ENCODE results near the gene TFPT.
"Not testable (repeated sequence)": the region's sequence is repeated elsewhere in the genome, so short reads cannot be mapped to it uniquely, and the experiment has no call there.

Gene TFPT

DNA sequence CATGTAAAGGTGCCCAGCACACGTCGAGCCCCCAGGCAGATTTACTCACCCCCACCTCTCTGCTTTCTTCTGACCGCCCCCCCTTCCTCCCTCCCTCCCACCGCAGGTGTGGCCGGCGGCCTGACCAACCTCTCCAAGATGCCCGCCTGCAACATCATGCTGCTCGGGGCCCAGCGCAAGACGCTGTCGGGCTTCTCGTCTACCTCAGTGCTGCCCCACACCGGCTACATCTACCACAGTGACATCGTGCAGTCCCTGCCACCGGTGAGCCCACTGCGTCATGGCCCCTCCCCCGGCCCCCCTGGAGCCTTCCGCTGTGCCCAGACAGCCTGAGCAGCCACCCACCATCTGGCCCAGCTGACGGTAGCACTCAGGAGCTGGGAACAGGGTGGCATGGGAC, 8.9 kb upstream of the TFPT start:
- DNase-seq (ENCODE audit: low read depth in 2 of 2) = no peak

GRCh38 chr19:54123682-54124081, 8.2 kb upstream of the TFPT start:
- no peak for DNase-seq (ENCODE audit: low read depth in 2 of 2)

- no peak for DNase-seq (ENCODE audit: low read depth in 2 of 2)
Measured at GRCh38 chr19:54121259-54121658, 5.8 kb upstream of the TFPT start.

GRCh38 chr19:54114340-54115108, 933 bp downstream of the TFPT start:
- DNase-seq (ENCODE audit: low read depth in 2 of 2) = no peak

- DNase-seq (ENCODE audit: low read depth in 2 of 2) = no peak
Measured at GRCh38 chr19:54109651-54110050, 5.8 kb downstream of the TFPT start.

DNA sequence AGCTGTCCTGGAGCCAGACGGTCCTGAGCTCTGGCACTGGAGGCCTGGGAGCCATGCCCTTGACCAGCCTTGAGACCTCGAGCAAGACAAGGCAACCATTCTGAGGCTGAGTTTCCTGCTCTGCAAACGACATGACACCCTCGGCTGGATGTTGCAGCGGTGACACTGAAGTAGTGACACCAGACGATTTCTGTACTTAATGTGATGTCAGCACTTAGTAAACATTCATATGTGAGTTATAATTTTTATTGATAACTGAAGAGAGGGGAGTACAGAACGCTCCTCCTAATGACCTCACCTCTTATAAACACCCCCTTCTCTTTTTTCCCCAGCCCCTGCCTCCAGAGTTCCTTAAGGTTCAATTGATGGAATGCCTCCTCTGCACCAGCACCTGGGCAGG, 7.0 kb downstream of the TFPT start:
- DNase-seq (ENCODE audit: low read depth in 2 of 2) = no peak

- no peak for DNase-seq (ENCODE audit: low read depth in 2 of 2)
Measured at GRCh38 chr19:54107876-54108490, 7.5 kb downstream of the TFPT start.

DNA sequence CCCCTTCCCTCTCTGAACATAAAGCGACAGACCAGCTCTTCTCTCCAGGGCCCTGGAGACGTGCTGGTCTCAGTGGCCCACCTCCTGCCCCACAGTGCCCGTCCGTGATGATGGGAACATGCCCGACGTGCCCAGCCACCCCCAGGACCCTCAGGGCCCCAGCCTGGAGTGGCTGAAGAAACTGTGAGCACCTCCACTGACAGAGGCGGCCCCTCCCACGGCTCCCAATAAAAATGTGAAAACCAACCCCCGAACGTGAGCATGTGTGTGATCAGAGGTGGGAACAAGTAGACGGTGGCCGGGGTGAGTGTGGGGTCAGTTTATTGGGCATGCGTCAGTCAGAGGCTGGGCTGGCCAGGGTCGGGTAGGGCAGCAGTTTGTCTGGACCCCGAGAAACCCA, 8.7 kb downstream of the TFPT start:
- DNase-seq (ENCODE audit: low read depth in 2 of 2) = no peak

DNA sequence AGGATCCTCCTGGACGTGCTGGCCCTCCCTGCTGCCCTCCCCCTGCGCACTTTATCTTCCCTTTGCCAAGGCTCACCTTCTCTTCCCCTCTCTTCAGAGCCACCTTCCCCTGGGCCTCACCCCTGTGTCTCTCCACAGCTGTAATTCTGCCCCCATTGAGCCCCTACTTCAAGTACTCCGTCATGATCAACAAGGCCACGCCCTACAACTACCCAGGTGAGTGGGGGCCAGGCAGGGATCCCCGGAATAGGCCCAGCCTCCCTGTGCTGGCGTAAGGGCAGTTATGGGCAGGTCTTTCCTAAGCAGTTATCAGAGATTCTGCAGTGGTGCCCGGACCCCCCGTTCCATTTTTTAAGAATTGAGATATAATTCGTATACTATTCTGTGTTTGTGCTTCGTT, 9.7 kb downstream of the TFPT start:
- DNase-seq (ENCODE audit: low read depth in 2 of 2) = no peak

- no peak for DNase-seq (ENCODE audit: low read depth in 2 of 2)
Measured at GRCh38 chr19:54104998-54105715, 10.3 kb downstream of the TFPT start.

- peak; percentile 95 to 96 for DNase-seq (ENCODE audit: low read depth in 2 of 2)
Measured at GRCh38 chr19:54102421-54103169, 12.9 kb downstream of the TFPT start, which contains the start of gene NDUFA3. Gene NDUFA3, plus strand, starts transcription at chr19:54102855. Its CDS starts 24 bp downstream, at chr19:54102879.

GRCh38 chr19:54100561-54100960, 14.9 kb downstream of the TFPT start, which contains the start of gene OSCAR:
Gene OSCAR, minus strand, starts transcription at chr19:54100803. Its CDS starts 11 bp downstream, at chr19:54100792.
- DNase-seq (ENCODE audit: low read depth in 2 of 2) = no peak

DNA sequence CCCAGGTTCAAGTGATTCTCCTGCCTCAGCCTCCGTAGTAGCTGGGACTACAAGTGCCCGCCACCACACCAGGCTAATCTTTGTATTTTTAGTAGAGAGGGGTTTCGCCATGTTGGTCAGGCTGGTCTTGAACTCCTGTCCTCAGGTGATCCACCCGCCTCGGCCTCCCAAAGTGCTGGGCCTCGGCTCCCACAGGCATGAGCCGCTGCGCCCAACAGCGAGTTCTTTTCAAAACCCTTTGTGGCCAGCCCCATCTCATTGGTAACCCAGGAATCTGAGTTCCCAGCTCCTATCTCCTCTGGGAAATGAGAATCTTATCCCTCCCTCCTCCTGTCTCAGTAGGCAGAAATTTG, 15.6 kb downstream of the TFPT start:
- not testable (repeated sequence) for DNase-seq (ENCODE audit: low read depth in 2 of 2)

DNA sequence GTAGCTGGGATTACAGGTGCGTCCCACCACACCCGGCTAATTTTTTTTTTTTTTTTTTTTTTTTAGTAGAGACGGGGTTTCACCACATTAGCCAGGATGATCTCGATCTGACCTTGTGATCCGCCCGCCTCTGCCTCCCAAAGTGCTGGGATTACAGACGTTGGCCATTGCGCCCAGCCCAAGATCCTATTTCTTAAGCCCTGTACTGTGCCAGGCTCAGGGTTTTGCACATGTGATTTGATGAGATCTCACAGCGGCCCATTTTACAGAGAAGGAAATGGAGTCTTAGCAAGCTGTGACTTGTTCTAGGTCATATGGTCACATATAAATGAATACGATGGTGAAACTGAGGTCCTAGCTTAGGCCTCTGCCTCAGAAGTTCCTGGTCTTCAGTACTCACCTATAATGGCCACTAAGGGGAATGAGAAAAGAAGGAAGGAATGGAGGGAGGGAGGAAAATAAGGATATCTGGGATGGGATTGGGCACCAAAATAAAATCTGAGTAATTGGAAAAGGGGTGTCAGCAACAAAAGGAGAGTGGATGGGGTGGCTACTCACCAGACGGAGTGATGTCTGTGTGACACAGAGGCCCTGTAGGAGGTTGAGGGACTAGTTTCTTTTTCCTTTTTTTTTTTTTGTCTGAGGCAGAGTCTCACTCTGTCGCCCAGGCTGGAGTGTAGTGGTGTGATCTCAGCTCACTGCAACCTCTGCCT, 16.1 kb downstream of the TFPT start:
- no peak for DNase-seq (ENCODE audit: low read depth in 2 of 2)

DNA sequence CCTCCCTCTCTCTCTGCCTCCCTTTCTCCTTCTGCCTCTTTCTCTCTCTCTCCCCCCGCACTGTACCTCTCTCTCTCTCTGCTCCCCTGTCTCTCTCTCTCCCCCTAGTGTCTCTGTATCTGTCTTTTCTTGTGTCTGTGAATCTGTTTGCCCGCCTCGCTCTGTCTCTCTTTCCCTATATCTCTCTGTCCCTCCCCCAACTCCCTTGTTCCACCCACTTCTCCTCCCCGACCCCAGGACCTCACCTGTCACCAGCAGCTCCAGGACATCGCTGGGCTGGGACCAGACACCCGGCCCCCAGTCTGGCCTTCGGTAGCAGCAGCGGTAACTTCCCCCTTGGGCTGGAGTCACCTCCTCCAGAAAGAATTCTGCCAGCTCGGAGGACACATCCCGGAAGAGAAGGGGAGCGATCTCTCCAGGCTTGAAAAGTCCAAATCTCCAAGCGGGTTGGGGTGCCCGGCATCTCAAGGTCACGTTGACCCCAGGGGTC, 18.8 kb downstream of the TFPT start:
- no peak for DNase-seq (ENCODE audit: low read depth in 2 of 2)

- peak in 1 of 2 donors; percentile 38 for DNase-seq (ENCODE audit: low read depth in 2 of 2)
Measured at GRCh38 chr19:54095859-54096616, 19.4 kb downstream of the TFPT start.

DNA sequence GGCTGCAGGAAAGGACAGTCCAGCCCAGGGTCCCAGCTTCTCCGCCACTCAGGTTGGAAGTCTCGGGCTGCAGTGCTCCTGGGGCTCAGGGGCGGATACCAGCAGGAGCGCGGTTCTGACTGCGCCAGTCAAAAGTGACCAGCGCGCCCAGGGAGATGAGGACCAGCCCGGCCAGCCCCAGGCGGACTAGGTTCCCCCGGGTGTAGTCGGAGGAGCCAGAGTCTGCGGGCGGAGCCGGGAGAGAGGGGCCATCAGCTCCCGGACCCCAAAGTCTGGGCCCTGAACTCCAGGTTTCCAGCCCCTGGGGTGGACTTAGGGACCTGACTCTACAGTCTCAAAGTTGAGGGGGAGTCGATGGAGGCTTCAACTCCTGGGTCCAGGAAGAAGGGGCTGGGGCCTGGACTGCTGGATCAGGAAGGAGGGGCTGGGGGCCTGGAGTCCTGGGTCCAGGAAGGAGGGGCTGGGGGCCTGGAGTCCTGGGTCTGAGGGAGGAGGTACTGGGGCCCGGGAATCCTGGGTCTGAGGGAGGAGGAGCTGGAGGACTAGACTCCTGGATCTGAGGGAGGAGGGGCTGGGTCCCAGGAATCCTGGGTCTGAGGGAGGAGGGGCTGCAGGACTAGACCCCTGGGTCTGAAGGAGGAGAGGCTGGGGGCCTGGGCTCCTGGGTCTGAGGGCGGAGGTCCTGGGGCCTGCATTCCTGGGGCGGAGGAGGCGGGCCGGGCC, 20.2 kb downstream of the TFPT start:
- DNase-seq (ENCODE audit: low read depth in 2 of 2) = no peak

DNA sequence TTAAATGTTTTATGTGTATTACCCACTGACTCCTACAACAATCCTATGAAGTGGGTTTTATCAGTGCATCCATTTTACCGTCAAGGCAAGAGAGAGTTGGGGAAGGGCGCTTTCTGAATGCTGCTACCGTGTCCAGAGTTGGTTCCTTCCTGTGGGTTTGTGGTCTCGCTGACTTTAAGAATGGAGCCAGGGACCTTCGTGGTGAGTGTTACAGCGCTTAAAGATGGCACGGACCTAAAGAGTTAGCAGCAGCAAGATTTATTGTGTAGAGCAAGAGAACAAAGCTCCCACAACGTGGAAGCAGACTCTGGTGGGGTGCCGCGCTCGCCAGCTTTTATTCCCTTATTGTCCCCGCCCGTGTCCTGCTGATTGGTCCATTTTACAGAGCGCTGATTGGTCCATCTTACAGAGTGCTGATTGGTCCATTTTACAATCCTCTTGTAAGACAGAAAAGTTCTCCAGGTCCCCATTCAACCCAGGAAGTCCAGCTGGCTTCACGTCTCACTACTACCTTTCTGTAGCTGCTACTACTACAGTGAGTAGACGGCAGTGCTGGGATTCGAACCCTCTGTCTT, 20.9 kb downstream of the TFPT start:
- DNase-seq (ENCODE audit: low read depth in 2 of 2) = no peak

DNA sequence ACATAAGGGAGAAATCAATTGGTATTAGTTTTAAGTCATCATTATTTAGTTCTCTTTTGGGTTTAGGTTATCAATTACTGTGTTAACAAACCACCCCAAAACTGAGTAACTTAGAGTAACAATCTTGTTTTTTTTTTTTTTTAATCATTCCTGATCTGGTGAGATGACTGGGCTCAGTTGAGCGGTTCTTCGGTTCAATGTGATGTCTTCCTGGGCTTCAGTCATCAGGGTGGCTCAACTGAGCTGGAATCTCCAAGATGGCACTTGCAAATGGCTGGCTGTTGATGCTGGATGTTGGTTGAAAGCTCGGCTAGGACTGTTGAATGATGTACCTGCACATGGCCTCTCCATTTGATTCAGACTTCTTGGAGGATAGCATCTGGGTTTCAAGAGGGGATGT, 31.0 kb downstream of the TFPT start:
- no peak for DNase-seq (ENCODE audit: low read depth in 2 of 2)
